Measurements from ENCODE around the gene RCOR1. TPM values are rescaled to one million over a fixed set of nuclear protein-coding genes. Genes with fewer than 3 reads are reported as not detected.

Gene RCOR1
- total RNA-seq, 1 donor from 2014 or later, result 11.0 TPM

GRCh38 chr14:102696332-102696731 is 103.9 kb downstream of the RCOR1 start:
- no peak for TF ChIP-seq CTCF (IDR thresholded peaks at IDR 0.05; ENCODE audit: borderline replicate concordance)
- H3K27ac ChIP-seq (replicated peaks), result no peak overlapping the region
- H3K4me1 ChIP-seq, result peaks cover 45% of the 10 kb centered on the region
- intact Hi-C loops (cut with micrococcal nuclease), result no loop called here
- H3K36me3 ChIP-seq, result no peaks in the 10 kb centered on the region
- H3K9me3 ChIP-seq (replicated peaks), result no peaks in the 10 kb centered on the region
- H3K4me3 ChIP-seq, result no peak overlapping the region
- DNase-seq, result no peak
- no peaks in the 10 kb centered on the region for H3K27me3 ChIP-seq (ENCODE audit: low read depth)

- Histone ChIP-seq H3K36me3 (no peaks in the 10 kb centered on the region), H3K27ac (replicated peaks) (no peak overlapping the region)
- TF ChIP-seq CTCF (IDR thresholded peaks at IDR 0.05; ENCODE audit: borderline replicate concordance), result no peak
These were observed 104.5 kb downstream of the RCOR1 start for GRCh38 chr14:102696856-102697495.

GRCh38 chr14:102697501-102697900 is 105.1 kb downstream of the RCOR1 start:
- H3K36me3 ChIP-seq, result no peaks in the 10 kb centered on the region
- intact Hi-C loops (cut with micrococcal nuclease), result no loop called here
- DNase-seq, result no peak
- no peak overlapping the region for H3K27ac ChIP-seq (replicated peaks)
- no peak overlapping the region for H3K4me3 ChIP-seq
- H3K9me3 ChIP-seq (replicated peaks), result no peaks in the 10 kb centered on the region
- TF ChIP-seq CTCF (IDR thresholded peaks at IDR 0.05; ENCODE audit: borderline replicate concordance), result no peak
- H3K27me3 ChIP-seq (ENCODE audit: low read depth), result no peaks in the 10 kb centered on the region
- peaks cover 37% of the 10 kb centered on the region for H3K4me1 ChIP-seq

More at GRCh38 chr14:102696856-102697495, 104.5 kb downstream of the RCOR1 start:
- H3K4me3 ChIP-seq, result no peak overlapping the region
- no peaks in the 10 kb centered on the region for H3K9me3 ChIP-seq (replicated peaks)
- no peaks in the 10 kb centered on the region for H3K27me3 ChIP-seq (ENCODE audit: low read depth)
- peaks cover 43% of the 10 kb centered on the region for H3K4me1 ChIP-seq
- intact Hi-C loops (cut with micrococcal nuclease), result no loop called here
- no peak for DNase-seq

- DNase-seq, result no peak
- intact Hi-C loops (cut with micrococcal nuclease), result no loop called here
- H3K27me3 ChIP-seq (ENCODE audit: low read depth), result no peaks in the 10 kb centered on the region
- H3K36me3 ChIP-seq, result peaks cover 17% of the 10 kb centered on the region
- H3K27ac ChIP-seq (replicated peaks), result no peak overlapping the region
- peaks cover 8% of the 10 kb centered on the region for H3K9me3 ChIP-seq (replicated peaks)
- H3K4me3 ChIP-seq, result no peak overlapping the region
- peaks cover 19% of the 10 kb centered on the region for H3K4me1 ChIP-seq
- TF ChIP-seq CTCF (IDR thresholded peaks at IDR 0.05; ENCODE audit: borderline replicate concordance), result no peak
These were observed 107.1 kb downstream of the RCOR1 start for GRCh38 chr14:102699416-102700110.

- Histone ChIP-seq H3K36me3 (peaks cover 52% of the 10 kb centered on the region), H3K27ac (replicated peaks) (no peak overlapping the region), H3K4me1 (no peaks in the 10 kb centered on the region), H3K27me3 (ENCODE audit: low read depth) (no peaks in the 10 kb centered on the region), H3K4me3 (no peak overlapping the region), H3K9me3 (replicated peaks) (peaks cover 8% of the 10 kb centered on the region)
- no peak for TF ChIP-seq CTCF (IDR thresholded peaks at IDR 0.05; ENCODE audit: borderline replicate concordance)
- no peak for DNase-seq
- intact Hi-C loops (cut with micrococcal nuclease), result no loop called here
These were observed 116.0 kb downstream of the RCOR1 start for GRCh38 chr14:102708494-102708893.
